Measurements from ENCODE around the gene MAP3K2. TPM values are rescaled to one million over a fixed set of nuclear protein-coding genes. Genes with fewer than 3 reads are reported as not detected.

Gene MAP3K2
- total RNA-seq, 1 experiment from 2014 or later, result 23.6 TPM

GRCh38 chr2:127330753-127331152, 57.0 kb downstream of the MAP3K2 start:
- no peak for DNase-seq (ENCODE audit: low read depth)
- in situ Hi-C loops (cut with HindIII; ENCODE audit: low pct_unique_long_range_greater_than_20kb, low sequenced_read_pairs), result no loop called here

- DNase-seq (ENCODE audit: low read depth), result no peak
- in situ Hi-C loops (cut with HindIII; ENCODE audit: low pct_unique_long_range_greater_than_20kb, low sequenced_read_pairs), result no loop called here
These were observed 61.4 kb downstream of the MAP3K2 start for GRCh38 chr2:127326289-127326945.

- peak; percentile 12 for DNase-seq (ENCODE audit: low read depth)
- in situ Hi-C loops (cut with HindIII; ENCODE audit: low pct_unique_long_range_greater_than_20kb, low sequenced_read_pairs), result no loop called here
These were observed 63.1 kb downstream of the MAP3K2 start for GRCh38 chr2:127324635-127325034.

- in situ Hi-C loops (cut with HindIII; ENCODE audit: low pct_unique_long_range_greater_than_20kb, low sequenced_read_pairs), result no loop called here
- DNase-seq (ENCODE audit: low read depth), result no peak
These were observed 66.5 kb downstream of the MAP3K2 start for GRCh38 chr2:127321303-127321702.

GRCh38 chr2:127320586-127321275, 67.0 kb downstream of the MAP3K2 start:
- in situ Hi-C loops (cut with HindIII; ENCODE audit: low pct_unique_long_range_greater_than_20kb, low sequenced_read_pairs), result no loop called here
- no peak for DNase-seq (ENCODE audit: low read depth)

GRCh38 chr2:127320067-127320466, 67.7 kb downstream of the MAP3K2 start:
- in situ Hi-C loops (cut with HindIII; ENCODE audit: low pct_unique_long_range_greater_than_20kb, low sequenced_read_pairs), result no loop called here
- no peak for DNase-seq (ENCODE audit: low read depth)

GRCh38 chr2:127314193-127314988, 73.4 kb downstream of the MAP3K2 start:
- in situ Hi-C loops (cut with HindIII; ENCODE audit: low pct_unique_long_range_greater_than_20kb, low sequenced_read_pairs), result no loop called here

GRCh38 chr2:127313406-127313805, 74.4 kb downstream of the MAP3K2 start:
- in situ Hi-C loops (cut with HindIII; ENCODE audit: low pct_unique_long_range_greater_than_20kb, low sequenced_read_pairs), result no loop called here
- no peak for DNase-seq (ENCODE audit: low read depth)

More at GRCh38 chr2:127314193-127314988, 73.4 kb downstream of the MAP3K2 start:
- DNase-seq (ENCODE audit: low read depth), result no peak

GRCh38 chr2:127310980-127311379, 76.8 kb downstream of the MAP3K2 start:
- in situ Hi-C loops (cut with HindIII; ENCODE audit: low pct_unique_long_range_greater_than_20kb, low sequenced_read_pairs), result no loop called here
- DNase-seq (ENCODE audit: low read depth), result no peak

- in situ Hi-C loops (cut with HindIII; ENCODE audit: low pct_unique_long_range_greater_than_20kb, low sequenced_read_pairs), result no loop called here
- no peak for DNase-seq (ENCODE audit: low read depth)
These were observed 78.3 kb downstream of the MAP3K2 start for GRCh38 chr2:127309468-127309867.

- in situ Hi-C loops (cut with HindIII; ENCODE audit: low pct_unique_long_range_greater_than_20kb, low sequenced_read_pairs), result no loop called here
These were observed 79.1 kb downstream of the MAP3K2 start for GRCh38 chr2:127308586-127309138.

GRCh38 chr2:127305990-127306585, 81.7 kb downstream of the MAP3K2 start:
- in situ Hi-C loops (cut with HindIII; ENCODE audit: low pct_unique_long_range_greater_than_20kb, low sequenced_read_pairs), result no loop called here
- no peak for DNase-seq (ENCODE audit: low read depth)

More at GRCh38 chr2:127308586-127309138, 79.1 kb downstream of the MAP3K2 start:
- DNase-seq (ENCODE audit: low read depth), result no peak

- no peak for DNase-seq (ENCODE audit: low read depth)
- in situ Hi-C loops (cut with HindIII; ENCODE audit: low pct_unique_long_range_greater_than_20kb, low sequenced_read_pairs), result no loop called here
These were observed 85.6 kb downstream of the MAP3K2 start for GRCh38 chr2:127302168-127302567.

GRCh38 chr2:127293748-127294562, 93.8 kb downstream of the MAP3K2 start, which contains the start of gene ERCC3:
Gene ERCC3, minus strand, starts transcription at chr2:127294144. Its CDS starts 63 bp downstream, at chr2:127294081.
- peak; percentile 74 for DNase-seq (ENCODE audit: low read depth)
- in situ Hi-C loops (cut with HindIII; ENCODE audit: low pct_unique_long_range_greater_than_20kb, low sequenced_read_pairs), result loop anchor here (10.0 kb wide), 1 partner anchor 69 kb away; the partner anchor contains the start of gene CYP27C1

GRCh38 chr2:127293386-127293747, 94.4 kb downstream of the MAP3K2 start:
- in situ Hi-C loops (cut with HindIII; ENCODE audit: low pct_unique_long_range_greater_than_20kb, low sequenced_read_pairs), result loop anchor here (10.0 kb wide), 1 partner anchor 69 kb away; the partner anchor contains the start of gene CYP27C1
- DNase-seq (ENCODE audit: low read depth), result no peak

GRCh38 chr2:127288274-127288673, 99.5 kb downstream of the MAP3K2 start:
- in situ Hi-C loops (cut with HindIII; ENCODE audit: low pct_unique_long_range_greater_than_20kb, low sequenced_read_pairs), result no loop called here
- DNase-seq (ENCODE audit: low read depth), result no peak

GRCh38 chr2:127283275-127283674, 104.5 kb downstream of the MAP3K2 start:
- in situ Hi-C loops (cut with HindIII; ENCODE audit: low pct_unique_long_range_greater_than_20kb, low sequenced_read_pairs), result no loop called here
- DNase-seq (ENCODE audit: low read depth), result no peak
